HL-60 (cell line): Measurements from ENCODE around the gene CIAO3.

Experiments
- GABPA ChIP-seq: IDR thresholded peaks from 2 replicates; pipeline ENCODE4 v1.6.1; 2012; ENCODE audit warnings: low read depth
- POLR2AphosphoS5 ChIP-seq: IDR thresholded peaks from 2 replicates; pipeline ENCODE4 v1.6.1; 2012; ENCODE audit warnings: low read depth
- TF ChIP-seq, protein P1 (sequence below): IDR thresholded peaks from one replicate; pipeline ENCODE4 v1.5.1; 2011; ENCODE audit warnings: low read length, control low read depth, inconsistent platforms; ENCODE audit not compliant: insufficient read depth
- TF ChIP-seq, protein P2 (sequence below): IDR thresholded peaks from 2 replicates; pipeline ENCODE4 v1.6.1; 2012; ENCODE audit warnings: low read depth; ENCODE audit not compliant: insufficient replicate concordance

DNA sequence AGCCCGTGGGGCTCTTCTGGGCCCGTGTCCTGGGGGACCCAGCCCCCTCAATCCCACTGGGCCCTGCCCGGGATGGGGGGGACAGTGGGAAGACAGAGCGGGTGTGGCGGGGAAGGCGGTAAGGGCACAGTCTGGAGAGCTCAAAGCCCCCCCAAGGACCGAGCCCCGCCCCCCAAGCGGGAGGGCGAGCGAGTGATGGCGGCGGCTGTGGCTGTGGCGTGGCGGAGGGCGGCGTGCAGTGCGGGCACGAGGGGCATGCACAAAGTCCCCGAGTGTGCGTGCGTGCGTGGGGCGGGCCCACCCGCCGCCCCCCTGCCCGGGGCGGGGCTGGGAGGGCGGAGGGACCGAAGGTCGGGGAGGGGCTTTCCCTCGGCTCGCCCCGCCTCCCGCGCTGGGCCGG is 47.0 kb downstream of the CIAO3 start:
- TF ChIP-seq, protein P1, sequence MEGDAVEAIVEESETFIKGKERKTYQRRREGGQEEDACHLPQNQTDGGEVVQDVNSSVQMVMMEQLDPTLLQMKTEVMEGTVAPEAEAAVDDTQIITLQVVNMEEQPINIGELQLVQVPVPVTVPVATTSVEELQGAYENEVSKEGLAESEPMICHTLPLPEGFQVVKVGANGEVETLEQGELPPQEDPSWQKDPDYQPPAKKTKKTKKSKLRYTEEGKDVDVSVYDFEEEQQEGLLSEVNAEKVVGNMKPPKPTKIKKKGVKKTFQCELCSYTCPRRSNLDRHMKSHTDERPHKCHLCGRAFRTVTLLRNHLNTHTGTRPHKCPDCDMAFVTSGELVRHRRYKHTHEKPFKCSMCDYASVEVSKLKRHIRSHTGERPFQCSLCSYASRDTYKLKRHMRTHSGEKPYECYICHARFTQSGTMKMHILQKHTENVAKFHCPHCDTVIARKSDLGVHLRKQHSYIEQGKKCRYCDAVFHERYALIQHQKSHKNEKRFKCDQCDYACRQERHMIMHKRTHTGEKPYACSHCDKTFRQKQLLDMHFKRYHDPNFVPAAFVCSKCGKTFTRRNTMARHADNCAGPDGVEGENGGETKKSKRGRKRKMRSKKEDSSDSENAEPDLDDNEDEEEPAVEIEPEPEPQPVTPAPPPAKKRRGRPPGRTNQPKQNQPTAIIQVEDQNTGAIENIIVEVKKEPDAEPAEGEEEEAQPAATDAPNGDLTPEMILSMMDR = no peak
- TF ChIP-seq, protein P2, sequence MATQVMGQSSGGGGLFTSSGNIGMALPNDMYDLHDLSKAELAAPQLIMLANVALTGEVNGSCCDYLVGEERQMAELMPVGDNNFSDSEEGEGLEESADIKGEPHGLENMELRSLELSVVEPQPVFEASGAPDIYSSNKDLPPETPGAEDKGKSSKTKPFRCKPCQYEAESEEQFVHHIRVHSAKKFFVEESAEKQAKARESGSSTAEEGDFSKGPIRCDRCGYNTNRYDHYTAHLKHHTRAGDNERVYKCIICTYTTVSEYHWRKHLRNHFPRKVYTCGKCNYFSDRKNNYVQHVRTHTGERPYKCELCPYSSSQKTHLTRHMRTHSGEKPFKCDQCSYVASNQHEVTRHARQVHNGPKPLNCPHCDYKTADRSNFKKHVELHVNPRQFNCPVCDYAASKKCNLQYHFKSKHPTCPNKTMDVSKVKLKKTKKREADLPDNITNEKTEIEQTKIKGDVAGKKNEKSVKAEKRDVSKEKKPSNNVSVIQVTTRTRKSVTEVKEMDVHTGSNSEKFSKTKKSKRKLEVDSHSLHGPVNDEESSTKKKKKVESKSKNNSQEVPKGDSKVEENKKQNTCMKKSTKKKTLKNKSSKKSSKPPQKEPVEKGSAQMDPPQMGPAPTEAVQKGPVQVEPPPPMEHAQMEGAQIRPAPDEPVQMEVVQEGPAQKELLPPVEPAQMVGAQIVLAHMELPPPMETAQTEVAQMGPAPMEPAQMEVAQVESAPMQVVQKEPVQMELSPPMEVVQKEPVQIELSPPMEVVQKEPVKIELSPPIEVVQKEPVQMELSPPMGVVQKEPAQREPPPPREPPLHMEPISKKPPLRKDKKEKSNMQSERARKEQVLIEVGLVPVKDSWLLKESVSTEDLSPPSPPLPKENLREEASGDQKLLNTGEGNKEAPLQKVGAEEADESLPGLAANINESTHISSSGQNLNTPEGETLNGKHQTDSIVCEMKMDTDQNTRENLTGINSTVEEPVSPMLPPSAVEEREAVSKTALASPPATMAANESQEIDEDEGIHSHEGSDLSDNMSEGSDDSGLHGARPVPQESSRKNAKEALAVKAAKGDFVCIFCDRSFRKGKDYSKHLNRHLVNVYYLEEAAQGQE = no peak
- TF ChIP-seq GABPA (no peak), POLR2AphosphoS5 (no peak; the same call in 1 of the 2 replicates)
